Astrocyte (in vitro differentiated cells and primary cell): ENCODE measurements around the gene SRRT. TPM values are rescaled to one million over a fixed set of nuclear protein-coding genes. Genes with fewer than 3 reads are reported as not detected.
"Not testable (repeated sequence)": the region's sequence is repeated elsewhere in the genome, so short reads cannot be mapped to it uniquely, and the experiment has no call there.

Source experiments
- DNase-seq: peaks from one replicate; pipeline ENCODE4 v3.0.0-alpha.2; 2010; ENCODE audit warnings: low read depth
- FAIRE-seq: peaks from 2 replicates; lab custom pipeline; 2011; peaks lifted over from hg19 to GRCh38; lab: Jason Lieb, UNC
- H2AFZ ChIP-seq: 2 replicates; pipeline ENCODE4 v1.6.0; 2012; ENCODE audit warnings: low read depth, low read length, inconsistent platforms
- H3K27ac ChIP-seq: 2 replicates; pipeline ENCODE4 v1.5.1; 2011; ENCODE audit warnings: low read depth, low read length, inconsistent platforms
- H3K27me3 ChIP-seq: 2 replicates; pipeline ENCODE4 v1.6.0; 2011; ENCODE audit warnings: low read length, inconsistent platforms; ENCODE audit not compliant: insufficient read depth
- H3K36me3 ChIP-seq: 2 replicates; pipeline ENCODE4 v1.5.1; 2011; ENCODE audit warnings: low read length, inconsistent platforms; ENCODE audit not compliant: insufficient read depth
- H3K4me1 ChIP-seq: 2 replicates; pipeline ENCODE4 v1.5.1; 2011; ENCODE audit warnings: low read length, inconsistent platforms; ENCODE audit not compliant: insufficient read depth
- H3K4me2 ChIP-seq: 2 replicates; pipeline ENCODE4 v1.6.0; 2012; ENCODE audit warnings: low read length, inconsistent platforms
- H3K4me3 ChIP-seq: 2 replicates; pipeline ENCODE4 v1.5.1; 2011; ENCODE audit warnings: low read depth, mild to moderate bottlenecking, low read length, inconsistent platforms; ENCODE audit not compliant: insufficient read depth
- H3K79me2 ChIP-seq: 2 replicates; pipeline ENCODE4 v1.6.0; 2012; ENCODE audit warnings: mild to moderate bottlenecking, low read length, inconsistent platforms; ENCODE audit not compliant: insufficient read depth
- H3K9ac ChIP-seq: 2 replicates; pipeline ENCODE4 v1.6.0; 2012; ENCODE audit warnings: mild to moderate bottlenecking, low read length, inconsistent platforms
- H3K9me3 ChIP-seq: 2 replicates; pipeline ENCODE4 v1.5.1; 2012; ENCODE audit warnings: low read depth, mild to moderate bottlenecking, low read length, inconsistent platforms; ENCODE audit not compliant: insufficient read depth
- H4K20me1 ChIP-seq: 2 replicates; pipeline ENCODE4 v1.6.0; 2012; ENCODE audit warnings: low read length, inconsistent platforms; ENCODE audit not compliant: insufficient read depth
- H3K27ac Mint-ChIP-seq: one replicate; pipeline ENCODE4 v1.8.0; 2021; ENCODE audit warnings: mild to moderate bottlenecking, mixed read lengths; ENCODE audit not compliant: unreplicated experiment
- H3K27me3 Mint-ChIP-seq: one replicate; pipeline ENCODE4 v1.8.0; 2021; ENCODE audit warnings: low read depth, mixed read lengths; ENCODE audit not compliant: unreplicated experiment
- H3K36me3 Mint-ChIP-seq: one replicate; pipeline ENCODE4 v1.8.0; 2021; ENCODE audit warnings: low read depth, mixed read lengths; ENCODE audit not compliant: unreplicated experiment
- H3K4me1 Mint-ChIP-seq: one replicate; pipeline ENCODE4 v1.8.0; 2021; ENCODE audit warnings: low read depth, mixed read lengths; ENCODE audit not compliant: unreplicated experiment
- H3K4me3 Mint-ChIP-seq: one replicate; pipeline ENCODE4 v1.8.0; 2021; ENCODE audit warnings: mild to moderate bottlenecking, moderate library complexity, mixed read lengths; ENCODE audit not compliant: unreplicated experiment
- H3K9me3 Mint-ChIP-seq: one replicate; pipeline ENCODE4 v1.8.0; 2021; ENCODE audit warnings: mild to moderate bottlenecking, mixed read lengths; ENCODE audit not compliant: unreplicated experiment
- EZH2 ChIP-seq: IDR thresholded peaks from 2 replicates; pipeline ENCODE4 v1.6.1; 2012; ENCODE audit warnings: mild to moderate bottlenecking, low read length, inconsistent platforms; ENCODE audit not compliant: insufficient read depth
- total RNA-seq: library from RNA; stranded (reverse); gene quantifications from 2 replicates; pipeline ENCODE4 v1.2.1, GENCODE V29; 2021
- TF ChIP-seq, protein P1 (sequence below): IDR thresholded peaks from 2 replicates; pipeline ENCODE4 v1.5.1; 2011; ENCODE audit warnings: low read depth, mild to moderate bottlenecking, inconsistent platforms, low read length, moderate library complexity; ENCODE audit not compliant: insufficient read depth

SRRT gene
- total RNA-seq, 1 donor from 2014 or later = 118 TPM

DNA sequence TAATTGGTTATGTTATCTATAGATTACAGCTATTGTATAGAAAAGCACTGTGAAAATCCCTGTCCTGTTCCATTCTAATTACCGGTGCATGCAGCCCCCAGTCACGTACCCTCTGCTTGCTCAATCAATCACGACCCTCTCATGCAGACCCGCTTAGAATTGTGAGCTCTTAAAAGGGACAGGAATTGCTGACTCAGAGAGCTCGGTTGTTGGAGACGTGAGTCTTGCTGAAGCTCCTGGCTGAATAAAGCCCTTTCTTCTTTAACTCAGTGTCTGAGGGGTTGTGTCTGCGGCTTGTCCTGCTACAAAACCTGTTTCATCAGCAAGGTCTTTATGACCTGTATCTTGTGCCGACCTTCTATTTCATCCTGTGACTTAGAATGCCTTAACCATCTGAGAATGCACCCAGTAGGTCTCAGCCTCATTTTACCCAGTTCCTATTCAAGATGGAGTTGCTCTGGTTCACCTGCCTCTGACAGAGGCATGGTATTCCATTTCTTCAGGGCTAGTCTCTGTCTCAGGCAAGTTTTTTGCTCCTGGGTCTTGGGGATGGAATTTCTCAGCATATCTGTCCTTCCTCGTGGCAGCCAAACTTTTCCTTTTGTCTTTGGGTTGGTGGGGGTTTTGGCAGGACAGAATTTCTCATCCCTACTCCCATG, 45.0 kb downstream of the SRRT start:
- not testable (repeated sequence) for H3K27me3 ChIP-seq, H2AFZ ChIP-seq, H3K27ac Mint-ChIP-seq

DNA sequence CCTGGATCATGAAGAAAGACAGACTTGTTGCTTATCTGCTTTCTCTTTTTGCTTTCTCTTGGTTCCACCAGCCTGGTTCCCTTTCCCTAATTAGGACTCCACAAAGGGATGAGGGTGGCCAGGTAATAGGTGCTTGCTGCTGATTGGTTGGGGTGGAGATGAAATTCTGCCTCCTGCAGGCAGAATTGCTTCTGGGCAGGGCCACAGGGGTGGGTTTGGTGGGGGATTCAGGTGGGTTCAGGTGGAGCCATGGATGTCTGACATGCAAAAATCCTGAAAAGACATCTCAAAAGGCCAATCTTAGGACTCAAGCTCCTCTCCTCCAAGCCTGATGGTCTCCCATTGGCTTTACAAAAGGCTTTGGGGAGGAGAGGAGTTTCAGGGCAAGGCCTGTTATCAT, 46.1 kb downstream of the SRRT start:
- peaks cover 27% of the 10 kb centered on the region for H3K27me3 Mint-ChIP-seq
- H3K27me3 ChIP-seq = no peaks in the 10 kb centered on the region
- H3K4me1 Mint-ChIP-seq = peaks cover 4% of the 10 kb centered on the region
- TF ChIP-seq, protein P1, sequence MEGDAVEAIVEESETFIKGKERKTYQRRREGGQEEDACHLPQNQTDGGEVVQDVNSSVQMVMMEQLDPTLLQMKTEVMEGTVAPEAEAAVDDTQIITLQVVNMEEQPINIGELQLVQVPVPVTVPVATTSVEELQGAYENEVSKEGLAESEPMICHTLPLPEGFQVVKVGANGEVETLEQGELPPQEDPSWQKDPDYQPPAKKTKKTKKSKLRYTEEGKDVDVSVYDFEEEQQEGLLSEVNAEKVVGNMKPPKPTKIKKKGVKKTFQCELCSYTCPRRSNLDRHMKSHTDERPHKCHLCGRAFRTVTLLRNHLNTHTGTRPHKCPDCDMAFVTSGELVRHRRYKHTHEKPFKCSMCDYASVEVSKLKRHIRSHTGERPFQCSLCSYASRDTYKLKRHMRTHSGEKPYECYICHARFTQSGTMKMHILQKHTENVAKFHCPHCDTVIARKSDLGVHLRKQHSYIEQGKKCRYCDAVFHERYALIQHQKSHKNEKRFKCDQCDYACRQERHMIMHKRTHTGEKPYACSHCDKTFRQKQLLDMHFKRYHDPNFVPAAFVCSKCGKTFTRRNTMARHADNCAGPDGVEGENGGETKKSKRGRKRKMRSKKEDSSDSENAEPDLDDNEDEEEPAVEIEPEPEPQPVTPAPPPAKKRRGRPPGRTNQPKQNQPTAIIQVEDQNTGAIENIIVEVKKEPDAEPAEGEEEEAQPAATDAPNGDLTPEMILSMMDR = no peak
- TF ChIP-seq EZH2 = no peak
- no peak overlapping the region for H3K4me3 Mint-ChIP-seq
- peaks cover 6% of the 10 kb centered on the region for H3K9me3 Mint-ChIP-seq
- FAIRE-seq = no peak
- no peak overlapping the region for H3K9ac ChIP-seq
- H3K9me3 ChIP-seq = no peaks in the 10 kb centered on the region
- no peak for DNase-seq
- H3K4me3 ChIP-seq = no peak overlapping the region
- H3K27ac ChIP-seq = no peak overlapping the region
- no peak overlapping the region for H3K27ac Mint-ChIP-seq
- no peaks in the 10 kb centered on the region for H4K20me1 ChIP-seq
- no peaks in the 10 kb centered on the region for H3K79me2 ChIP-seq
- no peaks in the 10 kb centered on the region for H3K36me3 ChIP-seq
- H3K4me2 ChIP-seq = no peak overlapping the region
- no peaks in the 10 kb centered on the region for H3K4me1 ChIP-seq
- no peak overlapping the region for H2AFZ ChIP-seq
- no peaks in the 10 kb centered on the region for H3K36me3 Mint-ChIP-seq

More for the DNA sequence above, 45.0 kb downstream of the SRRT start:
- H4K20me1 ChIP-seq, H3K79me2 ChIP-seq, H3K36me3 Mint-ChIP-seq, H3K36me3 ChIP-seq, DNase-seq, H3K9ac ChIP-seq, H3K4me3 ChIP-seq, FAIRE-seq, H3K27ac ChIP-seq, H3K9me3 ChIP-seq, H3K4me2 ChIP-seq, H3K4me1 ChIP-seq, H3K4me1 Mint-ChIP-seq, H3K9me3 Mint-ChIP-seq, H3K4me3 Mint-ChIP-seq: not testable (repeated sequence)
- H3K27me3 Mint-ChIP-seq = peaks cover 27% of the 10 kb centered on the region

DNA sequence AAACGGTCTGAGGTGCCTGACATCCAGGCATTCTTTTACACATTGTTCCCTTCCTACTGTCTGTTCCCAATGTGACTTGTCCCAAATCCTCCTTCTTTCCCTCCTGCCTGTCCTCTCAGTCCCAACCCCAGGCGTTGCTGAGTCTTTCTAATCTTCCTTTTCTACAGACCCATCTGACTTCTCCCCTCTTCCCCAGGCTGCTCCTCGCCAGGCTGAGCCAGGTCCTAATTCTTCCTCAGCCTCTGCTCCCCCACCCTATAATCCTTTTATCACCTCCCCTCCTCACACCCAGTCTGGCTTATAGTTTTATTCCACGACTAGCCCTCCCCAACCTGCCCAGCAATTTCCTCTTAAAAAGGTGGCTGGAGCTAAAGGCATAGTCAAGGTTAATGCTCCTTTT, 48.7 kb downstream of the SRRT start:
- peaks cover 27% of the 10 kb centered on the region for H3K27me3 Mint-ChIP-seq
- H3K4me3 Mint-ChIP-seq = not testable (repeated sequence)

More for the DNA sequence above, 48.7 kb downstream of the SRRT start:
- H3K79me2 ChIP-seq, H3K27me3 ChIP-seq, H3K36me3 ChIP-seq, DNase-seq, H3K4me1 Mint-ChIP-seq, H3K4me1 ChIP-seq, H3K4me3 ChIP-seq, H3K27ac ChIP-seq, H3K36me3 Mint-ChIP-seq, H2AFZ ChIP-seq, H3K9me3 ChIP-seq, H4K20me1 ChIP-seq, FAIRE-seq, H3K27ac Mint-ChIP-seq, H3K4me2 ChIP-seq, H3K9me3 Mint-ChIP-seq, H3K9ac ChIP-seq: not testable (repeated sequence)
